Lower leg skin (tissue), 4 donors: Measurements from ENCODE around the gene TPMT. TPM values are rescaled to one million over a fixed set of nuclear protein-coding genes. Genes with fewer than 3 reads are reported as not detected.

Experiments
- DNase-seq, 2 donors: peaks; one replicate each; pipeline ENCODE4 v3.0.0-alpha.2; 2019; ENCODE audit warnings: low spot score in 2 of 2
- H3K4me3 ChIP-seq: fragments of 200-600 bp; sonication (generic); 2 replicates; pipeline ENCODE4 v1.5.1; 2017; ENCODE audit warnings: mild to moderate bottlenecking, low read depth; ENCODE audit not compliant: poor library complexity, severe bottlenecking
- POLR2A ChIP-seq, 2 donors: fragments of 450-650 bp; IDR thresholded peaks; one replicate each; pipeline ENCODE4 v1.6.1; 2016 to 2017; ENCODE audit warnings: antibody characterized with exemption in 2 of 2, mild to moderate bottlenecking in 1 of 2, moderate library complexity in 1 of 2
- WGBS, 2 donors: methylation state at CpG; one replicate each; pipeline ENCODE4 v1.1.5; 2018; 5-methylcytosine and 5-hydroxymethylcytosine counted together
- intact Hi-C: fragments of 100-400 bp; cut with DNase I; formaldehyde crosslinking; loops from one replicate; pipeline ENCODE4 v1.15.0; 2023; ENCODE audit warnings: low total_unique reads
- total RNA-seq, 4 donors: library from RNA; depleted of rRNA; stranded (reverse); fragments of >200 nt; gene quantifications; one replicate each; pipeline ENCODE4 v1.1.0, GENCODE V29; 2016
- TF ChIP-seq, protein P1 (sequence below), 3 donors: fragments of 450-650 bp; IDR thresholded peaks; one replicate each; pipeline ENCODE4 v1.5.1; 2016; ENCODE audit warnings: antibody characterized with exemption in 3 of 3, mild to moderate bottlenecking in 3 of 3, moderate library complexity in 2 of 3

Gene TPMT
- total RNA-seq, 4 donors from 2014 or later = 6.1 to 10.8 (median 8.8) TPM

DNA sequence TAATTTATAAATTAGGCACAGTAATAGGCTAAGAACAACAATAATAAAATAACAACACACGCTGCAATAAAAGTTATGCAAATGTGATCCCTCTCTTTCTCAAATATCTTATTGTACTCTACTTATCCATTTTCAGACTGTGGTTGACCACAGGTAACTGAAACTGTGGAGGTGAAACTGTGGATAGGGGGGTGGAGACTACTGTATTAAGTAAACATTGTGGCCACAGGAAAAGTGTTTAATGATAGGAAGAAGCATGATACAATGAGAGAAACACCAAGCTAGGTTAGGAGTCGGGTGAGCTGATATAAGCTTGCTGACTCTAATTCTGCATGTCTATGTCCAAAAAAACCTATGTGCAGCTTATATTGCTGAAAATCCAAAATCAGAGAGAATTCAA is 55.4 kb downstream of the TPMT start:
- no peak overlapping the region for H3K4me3 ChIP-seq
- 67 to 81% methylated on average over 2 of the region's 2 CpGs for WGBS, 2 donors
- TF ChIP-seq, protein P1, sequence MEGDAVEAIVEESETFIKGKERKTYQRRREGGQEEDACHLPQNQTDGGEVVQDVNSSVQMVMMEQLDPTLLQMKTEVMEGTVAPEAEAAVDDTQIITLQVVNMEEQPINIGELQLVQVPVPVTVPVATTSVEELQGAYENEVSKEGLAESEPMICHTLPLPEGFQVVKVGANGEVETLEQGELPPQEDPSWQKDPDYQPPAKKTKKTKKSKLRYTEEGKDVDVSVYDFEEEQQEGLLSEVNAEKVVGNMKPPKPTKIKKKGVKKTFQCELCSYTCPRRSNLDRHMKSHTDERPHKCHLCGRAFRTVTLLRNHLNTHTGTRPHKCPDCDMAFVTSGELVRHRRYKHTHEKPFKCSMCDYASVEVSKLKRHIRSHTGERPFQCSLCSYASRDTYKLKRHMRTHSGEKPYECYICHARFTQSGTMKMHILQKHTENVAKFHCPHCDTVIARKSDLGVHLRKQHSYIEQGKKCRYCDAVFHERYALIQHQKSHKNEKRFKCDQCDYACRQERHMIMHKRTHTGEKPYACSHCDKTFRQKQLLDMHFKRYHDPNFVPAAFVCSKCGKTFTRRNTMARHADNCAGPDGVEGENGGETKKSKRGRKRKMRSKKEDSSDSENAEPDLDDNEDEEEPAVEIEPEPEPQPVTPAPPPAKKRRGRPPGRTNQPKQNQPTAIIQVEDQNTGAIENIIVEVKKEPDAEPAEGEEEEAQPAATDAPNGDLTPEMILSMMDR (IDR thresholded peaks at IDR 0.05) = no peak
- no peak for TF ChIP-seq POLR2A (IDR thresholded peaks at IDR 0.05)
- intact Hi-C loops = no loop called here
- no peak for DNase-seq

DNA sequence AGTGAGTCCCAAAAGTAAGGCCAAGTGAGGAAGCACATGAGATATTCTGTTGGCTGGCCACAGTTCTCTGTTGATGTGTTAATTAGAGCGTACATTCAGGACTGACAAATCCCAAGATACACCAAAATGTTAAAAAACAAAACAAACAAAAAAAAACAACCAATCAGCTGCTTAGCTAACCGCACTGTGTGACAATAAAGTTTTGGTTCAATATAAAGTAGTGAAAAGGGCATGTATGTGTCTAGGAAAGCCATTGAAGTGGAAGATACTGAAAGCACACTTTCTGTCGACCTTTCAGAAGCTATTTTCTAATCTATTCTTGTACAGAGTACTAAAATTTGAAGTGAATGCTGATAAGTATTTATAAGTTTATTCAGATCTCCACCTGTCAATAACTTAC is 58.5 kb downstream of the TPMT start:
- H3K4me3 ChIP-seq = no peak overlapping the region
- no peak for TF ChIP-seq POLR2A (IDR thresholded peaks at IDR 0.05)
- TF ChIP-seq, protein P1 (IDR thresholded peaks at IDR 0.05) = no peak
- WGBS, 2 donors = 90 to 94% methylated on average over 3 of the region's 3 CpGs
- intact Hi-C loops = no loop called here
- no peak for DNase-seq

DNA sequence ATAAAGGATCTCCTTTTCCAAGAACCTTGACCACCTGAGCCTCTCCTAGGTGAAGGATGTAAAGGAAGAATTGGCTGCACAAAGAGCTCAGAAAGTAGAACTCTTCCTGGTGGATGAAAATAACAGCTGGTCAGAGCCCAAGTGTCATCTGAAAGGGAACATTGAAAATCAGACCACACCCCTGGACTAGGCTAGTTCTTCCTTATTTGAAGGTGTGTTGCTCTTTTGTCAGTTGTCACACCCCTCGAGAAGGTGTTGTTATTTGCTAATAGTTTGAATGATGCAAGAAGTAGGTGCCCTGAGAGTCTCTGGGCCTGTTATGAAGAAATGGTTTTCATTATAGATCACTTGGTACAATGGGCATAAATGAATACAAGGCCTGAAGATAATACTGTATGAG is 63.5 kb downstream of the TPMT start:
- intact Hi-C loops = no loop called here
- no peak for DNase-seq
- no peak for TF ChIP-seq POLR2A (IDR thresholded peaks at IDR 0.05)
- TF ChIP-seq, protein P1 (IDR thresholded peaks at IDR 0.05) = no peak
- H3K4me3 ChIP-seq = no peak overlapping the region
- 83 to 86% methylated on average over 1 of the region's 1 CpG for WGBS, 2 donors

DNA sequence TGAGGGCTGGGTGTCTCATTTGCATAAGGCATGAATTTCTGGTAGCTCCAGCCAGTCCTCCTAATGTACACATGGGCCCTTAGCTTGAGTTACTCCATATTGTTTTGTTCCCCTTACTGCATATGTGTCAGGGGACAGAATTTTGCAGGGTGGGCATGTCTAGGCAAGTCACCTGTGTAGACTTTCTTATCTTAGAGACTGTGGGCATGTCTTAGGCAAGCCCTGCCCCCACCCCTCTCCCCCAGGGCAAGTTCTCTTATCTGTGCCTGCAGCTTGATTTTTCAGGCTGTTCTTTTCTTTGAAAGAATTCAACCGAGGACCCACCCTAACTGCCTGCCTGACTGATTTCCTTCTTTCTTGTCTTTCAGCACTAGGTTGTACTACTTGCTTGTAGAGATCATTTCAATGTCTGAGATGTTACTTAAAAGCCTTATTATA is 64.5 kb downstream of the TPMT start:
- WGBS, 2 donors = 53 to 64% methylated on average over 1 of the region's 1 CpG
- TF ChIP-seq, protein P1 (IDR thresholded peaks at IDR 0.05) = no peak
- no peak for TF ChIP-seq POLR2A (IDR thresholded peaks at IDR 0.05)

DNA sequence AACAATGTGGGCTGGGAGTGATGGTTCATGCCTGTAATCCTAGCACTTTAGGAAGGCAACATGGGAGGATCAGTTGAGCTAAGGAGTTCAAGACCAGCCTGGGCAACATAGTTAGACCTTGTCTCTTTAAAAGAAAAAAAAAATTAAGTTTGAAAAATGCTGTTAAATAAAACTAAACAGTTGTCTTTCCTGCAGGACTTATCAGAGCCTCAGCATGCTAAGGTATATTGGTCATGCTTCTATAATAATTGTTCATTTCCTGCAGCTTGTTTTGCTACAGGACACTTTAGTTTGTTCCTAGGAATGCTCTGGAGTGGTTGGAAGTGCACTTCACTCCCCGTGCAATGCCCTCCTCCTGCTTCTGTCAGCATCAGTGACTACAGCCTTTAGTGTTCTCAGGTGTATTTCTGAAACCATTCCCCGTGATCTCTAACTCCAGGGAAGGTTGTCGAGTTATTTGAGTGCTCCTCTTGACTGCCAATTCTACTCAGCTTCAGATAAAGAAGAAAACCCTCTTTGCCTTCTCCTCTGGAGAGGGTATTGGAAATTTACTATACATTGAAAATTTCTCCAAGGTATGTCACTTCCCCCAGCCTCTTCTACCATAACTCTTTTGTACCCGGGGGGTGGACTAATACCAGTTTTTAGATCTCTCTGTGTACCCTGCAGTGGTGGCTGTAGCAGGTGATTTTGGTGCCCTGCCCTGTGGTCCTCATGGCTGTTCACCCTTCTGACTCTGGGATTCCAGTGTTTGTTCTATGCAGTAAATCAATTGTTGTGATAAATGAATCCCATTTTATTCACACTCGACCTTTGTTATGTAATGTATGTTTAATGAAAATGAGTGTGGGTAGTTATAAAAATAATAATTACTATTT is 66.2 kb downstream of the TPMT start:
- 86 to 88% methylated on average over 5 of the region's 5 CpGs for WGBS, 2 donors
- DNase-seq = no peak
- H3K4me3 ChIP-seq = no peak overlapping the region
- intact Hi-C loops = no loop called here
- no peak for TF ChIP-seq POLR2A (IDR thresholded peaks at IDR 0.05)
- TF ChIP-seq, protein P1 (IDR thresholded peaks at IDR 0.05) = no peak

More for the DNA sequence above, 64.5 kb downstream of the TPMT start:
- DNase-seq = no peak
- intact Hi-C loops = no loop called here
- no peak overlapping the region for H3K4me3 ChIP-seq
